ENCODE results near the gene SLC2A13.

Gene SLC2A13

DNA sequence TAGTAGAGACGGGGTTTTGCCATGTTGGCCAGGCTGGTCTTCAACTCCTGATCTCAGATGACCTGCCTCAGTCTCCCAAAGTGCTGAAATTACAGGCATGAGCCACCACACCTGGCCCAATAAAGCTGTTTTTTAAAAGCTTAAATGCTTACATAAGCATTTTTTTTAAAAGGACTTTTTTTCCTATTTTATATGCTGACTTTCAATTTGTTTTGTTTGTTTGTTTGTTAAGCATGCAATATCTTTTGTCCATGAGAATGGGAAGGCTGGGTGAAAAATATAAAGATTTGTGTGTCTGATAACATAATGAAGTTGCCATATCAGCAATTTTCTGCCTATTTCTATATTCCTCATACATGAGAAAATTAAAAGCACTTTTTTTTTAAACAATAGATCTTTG lies 17.0 kb upstream of the SLC2A13 start (continued):
- TF ChIP-seq ZFP41 (tag by site-specific recombination; IDR thresholded peaks at IDR 0.05; ENCODE audit: borderline replicate concordance): no peak
- TF ChIP-seq ZNF266 (tag by site-specific recombination; IDR thresholded peaks at IDR 0.05; ENCODE audit: low read depth): no peak
- TF ChIP-seq ZNF692 (tag by site-specific recombination; IDR thresholded peaks at IDR 0.05): no peak
- no peak for TF ChIP-seq ZNF785 (tag by site-specific recombination; IDR thresholded peaks at IDR 0.05)
- no peak for TF ChIP-seq ZNF654 (tag by site-specific recombination; IDR thresholded peaks at IDR 0.05; ENCODE audit: low read depth)
- TF ChIP-seq ZNF138 (tag by site-specific recombination; IDR thresholded peaks at IDR 0.05; ENCODE audit: borderline replicate concordance): no peak

DNA sequence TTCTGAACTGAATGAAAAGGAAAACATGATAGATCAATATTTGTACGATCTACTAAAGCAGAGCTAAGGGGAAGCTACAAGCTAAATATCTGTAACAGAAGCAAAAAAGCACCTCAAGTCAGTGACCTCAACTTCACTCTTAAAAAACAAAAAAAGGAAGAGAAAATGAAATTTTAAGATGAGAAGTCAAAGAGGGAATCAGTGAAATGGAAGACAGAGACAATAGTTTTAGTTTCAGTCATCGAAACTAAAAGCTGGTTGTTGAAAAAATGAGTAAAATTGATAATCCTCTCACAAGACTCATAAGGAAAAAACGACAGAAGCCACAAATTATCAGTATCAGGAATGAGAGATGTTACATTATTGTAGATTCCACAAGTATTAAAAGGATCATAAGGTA lies 11.9 kb upstream of the SLC2A13 start:
- Histone ChIP-seq H3K27ac (ENCODE audit: extremely low read depth, low read depth, low read length) (no peak overlapping the region), H3K4me1 (ENCODE audit: control insufficient read depth, insufficient read depth, low read length) (no peaks in the 10 kb centered on the region), H3K9me3 (ENCODE audit: control insufficient read depth, insufficient read depth, low read depth, low read length) (no peaks in the 10 kb centered on the region), H3K36me3 (ENCODE audit: control insufficient read depth in 2 of 2, insufficient read depth in 1 of 2, low read length in 2 of 2) (no peaks in the 10 kb centered on the region), H3K4me3 (ENCODE audit: low read depth, low read length) (no peak overlapping the region)
- TF ChIP-seq KLF7 (tag by site-specific recombination; IDR thresholded peaks at IDR 0.05; ENCODE audit: borderline replicate concordance) (no peak), YY1 (tag by site-specific recombination; IDR thresholded peaks at IDR 0.05) (no peak)
- ChIA-PET CTCF (interaction anchor here (1.2 to 2.5 kb wide), 2 partner anchors 10 to 28 kb away, joined by 3 to 18 read pairs; no protein-coding TSS in a partner anchor), POLR2A (no interaction called here)

DNA sequence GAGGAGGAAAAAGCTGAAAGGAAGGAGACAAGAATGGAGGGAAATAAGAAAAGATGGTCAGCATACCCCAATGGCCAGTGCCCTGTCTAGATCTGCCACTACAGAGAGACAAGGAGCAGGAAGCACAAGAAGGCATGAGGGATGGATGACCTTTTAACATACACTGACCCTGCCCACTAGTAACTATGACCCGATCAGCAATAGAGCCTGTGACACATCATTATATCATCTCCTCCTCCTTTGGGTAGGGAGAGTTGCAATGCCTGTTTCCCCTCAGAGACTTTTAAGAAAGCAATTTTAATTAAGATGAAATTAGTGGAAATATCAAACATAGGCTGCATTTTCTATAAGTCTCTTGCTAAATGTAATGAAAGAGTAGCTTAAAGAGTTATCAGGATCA lies 4.7 kb upstream of the SLC2A13 start:
- H3K27ac ChIP-seq (ENCODE audit: extremely low read depth, low read depth, low read length): no peak overlapping the region
- ChIA-PET POLR2A (no interaction called here), CTCF (interaction anchor here (0.6 kb wide), 1 partner anchor 524 kb away, joined by 4 read pairs; no protein-coding TSS in a partner anchor)
- no peak for TF ChIP-seq ZNF544 (tag by site-specific recombination; IDR thresholded peaks at IDR 0.05)
- no peak overlapping the region for H3K4me3 ChIP-seq (ENCODE audit: low read depth, low read length)
- no peaks in the 10 kb centered on the region for H3K9me3 ChIP-seq (ENCODE audit: control insufficient read depth, insufficient read depth, low read depth, low read length)
- H3K4me1 ChIP-seq (ENCODE audit: control insufficient read depth, insufficient read depth, low read length): peaks cover 7% of the 10 kb centered on the region; the same call in 1 of the 2 replicates
- H3K36me3 ChIP-seq (ENCODE audit: control insufficient read depth in 2 of 2, insufficient read depth in 1 of 2, low read length in 2 of 2): no peaks in the 10 kb centered on the region

DNA sequence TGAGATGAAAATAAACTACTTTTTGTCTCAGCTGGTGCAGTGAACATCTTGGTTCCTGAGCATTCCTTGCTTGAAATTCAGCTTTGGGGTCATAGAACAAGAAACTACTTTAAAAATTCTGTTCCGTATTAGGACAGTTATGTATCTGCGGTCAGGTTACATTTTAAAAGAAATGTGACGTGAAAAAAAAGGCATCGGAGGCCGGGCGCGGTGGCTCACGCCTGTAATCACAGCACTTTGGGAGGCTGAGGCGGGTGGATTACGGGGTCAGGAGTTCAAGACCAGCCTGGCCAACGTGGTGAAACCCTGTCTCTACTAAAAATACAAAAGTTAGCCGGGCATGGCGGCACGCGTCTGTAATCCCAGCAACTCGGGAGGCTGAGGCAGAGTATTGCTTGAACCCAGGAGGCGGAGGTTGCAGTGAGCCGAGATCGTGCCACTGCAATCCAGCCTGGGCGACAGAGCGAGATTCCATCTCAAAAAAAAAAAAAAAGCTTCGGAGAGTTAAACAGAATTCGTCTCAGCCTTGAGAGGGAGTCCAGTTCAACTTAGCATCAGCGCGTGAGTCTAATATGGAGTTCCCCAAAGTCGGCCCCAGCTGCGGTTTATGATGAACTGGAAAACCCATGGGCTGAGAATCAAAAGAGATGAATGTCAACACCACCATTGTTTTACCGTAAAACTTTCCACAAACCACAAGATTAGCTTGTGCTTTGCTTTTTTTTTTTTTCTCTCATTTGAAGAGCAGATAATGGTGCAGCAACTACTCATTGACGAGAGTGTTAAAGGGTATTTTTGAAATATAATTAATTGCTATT lies 2.1 kb upstream of the SLC2A13 start:
- TF ChIP-seq ZBTB26 (tag by site-specific recombination; optimal IDR thresholded peaks at IDR 0.05) (peak; percentile 0), TSHZ1 (tag by site-specific recombination; IDR thresholded peaks at IDR 0.05; ENCODE audit: borderline replicate concordance) (no peak), ZNF529 (tag by site-specific recombination; IDR thresholded peaks at IDR 0.05; ENCODE audit: insufficient replicate concordance) (peak; percentile 0)
- Histone ChIP-seq H3K9me3 (ENCODE audit: control insufficient read depth, insufficient read depth, low read depth, low read length) (no peaks in the 10 kb centered on the region), H3K36me3 (ENCODE audit: control insufficient read depth in 2 of 2, insufficient read depth in 1 of 2, low read length in 2 of 2) (no peaks in the 10 kb centered on the region), H3K4me3 (ENCODE audit: low read depth, low read length) (no peak overlapping the region), H3K4me1 (ENCODE audit: control insufficient read depth, insufficient read depth, low read length) (peaks cover 7% of the 10 kb centered on the region; the same call in 1 of the 2 replicates), H3K27ac (ENCODE audit: extremely low read depth, low read depth, low read length) (no peak overlapping the region)
- ChIA-PET POLR2A (interaction anchor here (0.7 kb wide), 1 partner anchor 664 kb away, joined by 4 read pairs; no protein-coding TSS in a partner anchor), CTCF (interaction anchor here (0.6 to 3.6 kb wide), 24 partner anchors 10 to 969 kb away, joined by 3 to 43 read pairs (median 4); no protein-coding TSS in a partner anchor)

All from HEK293 (cell line).